Transverse colon (tissue), 4 donors: ENCODE data around the gene DTD1.

Experiments used
- EP300 ChIP-seq: sonication (generic); formaldehyde crosslinking; IDR thresholded peaks from one replicate; pipeline ENCODE4 v1.6.1; 2017; ENCODE audit warnings: antibody characterized with exemption, low read depth
- POLR2A ChIP-seq: fragments of 450-650 bp; IDR thresholded peaks from one replicate; pipeline ENCODE4 v1.6.1; 2016; ENCODE audit warnings: antibody characterized with exemption, mild to moderate bottlenecking, moderate library complexity
- POLR2AphosphoS5 ChIP-seq, 3 donors: sonication (generic); formaldehyde crosslinking; IDR thresholded peaks; one replicate each; pipeline ENCODE4 v1.6.1; 2016; ENCODE audit warnings: antibody characterized with exemption in 3 of 3
- TF ChIP-seq, protein P1 (sequence below), 5 experiments: fragments of 200-600 bp in 3 of 5; fragments of 450-650 bp in 2 of 5; sonication (generic) in 3 of 5; IDR thresholded peaks; 1 replicate in 2 of 5; 2 replicates in 3 of 5; pipeline ENCODE4 v1.5.1; 2016 to 2017; ENCODE audit warnings: antibody characterized with exemption in 5 of 5, inconsistent platforms in 3 of 5, mild to moderate bottlenecking in 2 of 5, moderate library complexity in 1 of 5

DNA sequence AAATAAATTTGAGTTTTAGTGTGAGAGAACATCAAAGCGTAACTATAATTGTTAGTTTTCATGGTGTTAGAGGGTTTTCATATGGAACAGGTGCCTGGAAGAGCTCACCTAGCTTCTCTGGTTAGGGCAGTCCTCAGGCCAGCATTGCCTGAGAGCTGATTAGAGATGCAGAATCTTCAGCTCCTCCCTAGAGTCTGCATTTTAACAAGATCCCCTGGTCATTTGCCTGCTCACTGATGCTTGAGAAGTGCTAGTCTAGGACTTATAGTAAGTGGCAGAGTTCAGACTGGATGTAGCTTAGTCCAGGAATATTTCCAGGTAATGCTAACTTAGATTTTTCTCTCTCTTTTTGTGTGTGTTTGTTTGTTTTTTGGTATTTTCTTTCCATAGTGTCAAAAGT lies 42.3 kb upstream of the DTD1 start:
- TF ChIP-seq POLR2A, result no peak
- TF ChIP-seq, protein P1, sequence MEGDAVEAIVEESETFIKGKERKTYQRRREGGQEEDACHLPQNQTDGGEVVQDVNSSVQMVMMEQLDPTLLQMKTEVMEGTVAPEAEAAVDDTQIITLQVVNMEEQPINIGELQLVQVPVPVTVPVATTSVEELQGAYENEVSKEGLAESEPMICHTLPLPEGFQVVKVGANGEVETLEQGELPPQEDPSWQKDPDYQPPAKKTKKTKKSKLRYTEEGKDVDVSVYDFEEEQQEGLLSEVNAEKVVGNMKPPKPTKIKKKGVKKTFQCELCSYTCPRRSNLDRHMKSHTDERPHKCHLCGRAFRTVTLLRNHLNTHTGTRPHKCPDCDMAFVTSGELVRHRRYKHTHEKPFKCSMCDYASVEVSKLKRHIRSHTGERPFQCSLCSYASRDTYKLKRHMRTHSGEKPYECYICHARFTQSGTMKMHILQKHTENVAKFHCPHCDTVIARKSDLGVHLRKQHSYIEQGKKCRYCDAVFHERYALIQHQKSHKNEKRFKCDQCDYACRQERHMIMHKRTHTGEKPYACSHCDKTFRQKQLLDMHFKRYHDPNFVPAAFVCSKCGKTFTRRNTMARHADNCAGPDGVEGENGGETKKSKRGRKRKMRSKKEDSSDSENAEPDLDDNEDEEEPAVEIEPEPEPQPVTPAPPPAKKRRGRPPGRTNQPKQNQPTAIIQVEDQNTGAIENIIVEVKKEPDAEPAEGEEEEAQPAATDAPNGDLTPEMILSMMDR (IDR thresholded peaks at IDR 0.05), result no peak
- no peak for TF ChIP-seq POLR2AphosphoS5 (IDR thresholded peaks at IDR 0.05)
- no peak for TF ChIP-seq EP300
